Epithelial cell of umbilical artery (primary cell): ENCODE results near the gene RARS2. TPM values are rescaled to one million over a fixed set of nuclear protein-coding genes. Genes with fewer than 3 reads are reported as not detected.

Experiments
- total RNA-seq: library from RNA; depleted of rRNA; stranded (reverse); fragments of >200 nt; gene quantifications from 2 replicates; pipeline ENCODE4 v1.2.3, GENCODE V29; 2014

RARS2 gene, protein sequence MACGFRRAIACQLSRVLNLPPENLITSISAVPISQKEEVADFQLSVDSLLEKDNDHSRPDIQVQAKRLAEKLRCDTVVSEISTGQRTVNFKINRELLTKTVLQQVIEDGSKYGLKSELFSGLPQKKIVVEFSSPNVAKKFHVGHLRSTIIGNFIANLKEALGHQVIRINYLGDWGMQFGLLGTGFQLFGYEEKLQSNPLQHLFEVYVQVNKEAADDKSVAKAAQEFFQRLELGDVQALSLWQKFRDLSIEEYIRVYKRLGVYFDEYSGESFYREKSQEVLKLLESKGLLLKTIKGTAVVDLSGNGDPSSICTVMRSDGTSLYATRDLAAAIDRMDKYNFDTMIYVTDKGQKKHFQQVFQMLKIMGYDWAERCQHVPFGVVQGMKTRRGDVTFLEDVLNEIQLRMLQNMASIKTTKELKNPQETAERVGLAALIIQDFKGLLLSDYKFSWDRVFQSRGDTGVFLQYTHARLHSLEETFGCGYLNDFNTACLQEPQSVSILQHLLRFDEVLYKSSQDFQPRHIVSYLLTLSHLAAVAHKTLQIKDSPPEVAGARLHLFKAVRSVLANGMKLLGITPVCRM
- 31.5 and 33.4 TPM in 2 replicates for total RNA-seq

DNA sequence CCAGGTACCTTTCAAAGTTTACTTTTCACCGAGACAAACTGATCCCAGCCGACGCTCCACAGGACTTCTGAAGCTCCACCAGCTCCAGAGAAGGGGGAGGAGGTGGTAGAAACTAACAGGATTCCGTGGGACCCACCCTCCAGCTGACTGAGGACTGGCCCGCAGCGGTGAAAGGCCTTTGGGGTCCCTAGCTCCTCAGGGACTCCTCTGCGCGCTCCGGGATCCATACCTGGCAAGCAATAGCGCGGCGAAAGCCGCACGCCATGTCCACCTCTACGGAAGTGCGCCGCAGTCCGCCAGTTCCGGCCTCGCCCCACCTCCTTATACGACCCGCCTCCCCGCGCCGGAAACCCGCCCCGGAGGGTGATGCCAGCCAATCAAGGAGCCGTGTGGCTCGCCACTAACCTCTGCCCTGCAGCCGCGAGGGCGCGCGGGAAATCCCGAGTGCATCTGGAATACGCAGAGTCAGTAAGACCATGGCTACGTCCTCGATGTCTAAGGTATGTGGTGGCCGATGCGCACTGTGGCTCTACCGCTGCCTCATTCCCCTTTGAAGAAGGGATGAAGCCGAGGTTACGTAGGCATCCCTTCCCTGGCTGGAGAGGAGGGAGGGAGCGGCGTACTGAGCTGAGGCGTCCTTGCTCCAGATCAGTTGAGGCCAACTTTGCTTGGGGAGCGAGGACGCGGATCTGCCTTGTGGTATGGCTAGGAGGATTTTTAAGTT lies at the start of gene RARS2, which contains the start of gene ORC3:
TSS of gene RARS2 (minus strand) at position 295 of the 724 bp plus-strand sequence. CDS start at position 265, 30 bp downstream.
TSS of gene ORC3 (plus strand) at position 443 of the 724 bp plus-strand sequence. CDS start at position 477, 34 bp downstream.

DNA sequence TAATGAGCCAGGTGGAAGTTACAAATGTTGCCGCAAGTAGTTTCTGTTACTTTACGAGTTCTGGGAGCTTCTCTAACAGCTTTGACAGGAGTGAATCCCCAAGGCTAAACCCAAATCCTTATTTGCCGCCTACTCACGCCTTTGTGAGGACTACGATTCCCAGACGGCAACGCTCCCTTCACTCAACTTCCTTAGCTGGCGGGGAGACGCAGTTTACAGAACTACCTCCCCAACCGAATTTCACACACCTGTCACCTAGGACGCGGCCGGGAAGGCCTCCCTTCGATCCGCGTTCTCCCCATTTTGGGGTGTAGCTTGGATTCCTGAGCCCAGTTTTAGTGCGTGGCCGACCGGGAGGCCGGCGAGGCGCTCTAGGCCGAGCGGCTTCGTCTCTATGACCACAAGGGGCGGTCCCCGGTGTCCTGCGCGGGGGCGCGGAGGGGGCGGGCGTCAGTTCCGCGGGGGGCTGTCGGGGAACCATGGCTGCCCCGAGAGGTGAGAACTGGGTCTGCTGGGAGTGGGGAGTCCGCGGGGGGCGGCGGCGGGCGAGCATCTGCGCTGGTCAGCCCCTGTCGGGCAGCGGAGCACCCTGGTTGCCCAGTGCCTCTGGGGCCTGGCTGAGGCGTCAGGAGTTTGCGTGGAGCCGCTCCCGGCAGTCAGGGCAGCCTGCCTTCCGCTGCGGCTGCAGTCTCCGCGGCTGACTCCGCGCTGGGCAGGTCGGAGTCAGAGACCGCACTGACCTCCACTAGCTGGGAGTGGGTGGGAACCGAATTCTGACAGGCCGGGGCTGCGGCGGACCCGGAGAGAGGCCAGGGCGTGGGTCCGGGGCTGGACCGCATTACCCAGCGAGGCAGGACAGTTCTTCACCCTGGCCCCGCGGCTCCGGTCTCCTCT lies 117.0 kb downstream of the RARS2 start, which contains the start of gene SLC35A1:
TSS of gene SLC35A1 (plus strand) at position 450 of the 894 bp plus-strand sequence. CDS start at position 480, 30 bp downstream.

Other genes with a start within 250 kb of the RARS2 start
- gene C6orf163, start 245.2 kb downstream of the RARS2 start, total RNA-seq = 0.32 and 0.46 TPM in 2 replicates
- 0.30 and 0.65 TPM in 2 replicates for gene CFAP206, start 182.0 kb downstream of the RARS2 start, total RNA-seq
- gene SLC35A1, start 117.0 kb downstream of the RARS2 start, total RNA-seq = 19.8 and 35.0 TPM in 2 replicates
- 16.2 and 19.3 TPM in 2 replicates for gene ORC3, start 148 bp upstream of the RARS2 start, total RNA-seq
- gene AKIRIN2, start 112.2 kb upstream of the RARS2 start, total RNA-seq = 14.9 and 16.2 TPM in 2 replicates